SK-N-SH (cell line): ENCODE measurements around the gene DENND1A. TPM values are rescaled to one million over a fixed set of nuclear protein-coding genes. Genes with fewer than 3 reads are reported as not detected.

ENCODE experiments used
- CTCF ChIA-PET: fragments of 300-600, 350-600 bp; formaldehyde crosslinking; extraction: SDS; loops from one replicate; lab custom pipeline; 2021; lab: Yijun Ruan, JAX
- POLR2A ChIA-PET: fragments of 350-600 bp; sonication (Branson Sonifier 250); formaldehyde crosslinking; extraction: SDS; loops from one replicate; lab custom pipeline; 2020; ENCODE audit warnings: antibody characterized with exemption, inconsistent platforms; lab: Yijun Ruan, JAX
- DNase-seq: peaks from one replicate; pipeline ENCODE4 v3.0.0; 2012
- H2AFZ ChIP-seq: fragments of 200-600 bp; sonication (generic); 2 replicates; pipeline ENCODE4 v1.8.1; 2016; ENCODE audit warnings: antibody characterized with exemption, mild to moderate bottlenecking, low read depth
- H3F3A ChIP-seq: fragments of 200-600 bp; sonication (generic); replicated peaks from 2 replicates; pipeline ENCODE3; 2016; ENCODE audit warnings: antibody characterized with exemption, mild to moderate bottlenecking; ENCODE audit not compliant: insufficient read depth
- H3K27ac ChIP-seq, 2 experiments: fragments of 200-500 bp in 1 of 2; fragments of 200-600 bp in 1 of 2; sonication (Bioruptor generic) in 1 of 2; sonication (generic), shearing (Covaris generic) in 1 of 2; 2 replicates each; pipeline versions ENCODE4 v1.5.1 to v1.6.1; 2014 to 2016; ENCODE audit warnings: low read depth in 2 of 2, inconsistent platforms in 1 of 2, low read length in 1 of 2, mild to moderate bottlenecking in 1 of 2, mixed read lengths in 1 of 2
- H3K27me3 ChIP-seq: fragments of 200-600 bp; sonication (generic), shearing (Covaris generic); 2 replicates; pipeline ENCODE4 v1.6.1; 2016; ENCODE audit warnings: mixed run types; ENCODE audit not compliant: insufficient read depth
- H3K36me3 ChIP-seq, 2 experiments: fragments of 200-500 bp in 1 of 2; fragments of 200-600 bp in 1 of 2; sonication (Bioruptor generic) in 1 of 2; sonication (generic) in 1 of 2; replicated peaks in 1 of 2; 2 replicates each; pipeline versions ENCODE3 to v1.5.1; 2014 to 2016; ENCODE audit warnings: low read length in 1 of 2, mild to moderate bottlenecking in 1 of 2; ENCODE audit not compliant: insufficient read depth in 2 of 2, control insufficient read depth in 1 of 2
- H3K4me1 ChIP-seq, 2 experiments: fragments of 200-500 bp in 1 of 2; fragments of 200-600 bp in 1 of 2; sonication (Bioruptor generic) in 1 of 2; sonication (generic), shearing (Covaris generic) in 1 of 2; 2 replicates each; pipeline versions ENCODE4 v1.5.1 to v1.6.1; 2014 to 2016; ENCODE audit warnings: low read depth in 1 of 2, low read length in 1 of 2, mixed run types in 1 of 2; ENCODE audit not compliant: insufficient read depth in 2 of 2, control insufficient read depth in 1 of 2
- H3K4me2 ChIP-seq: fragments of 200-600 bp; sonication (generic), shearing (Covaris generic); 2 replicates; pipeline ENCODE4 v1.6.1; 2017; ENCODE audit warnings: mixed run types
- H3K4me3 ChIP-seq, 2 experiments: fragments of 200-500 bp in 1 of 2; fragments of 200-600 bp in 1 of 2; sonication (Bioruptor generic) in 1 of 2; sonication (generic), shearing (Covaris generic) in 1 of 2; 2 replicates each; pipeline versions ENCODE4 v1.5.1 to v1.8.1; 2014 to 2016; ENCODE audit warnings: low read depth in 2 of 2, inconsistent platforms in 1 of 2, low read length in 1 of 2, mild to moderate bottlenecking in 1 of 2, mixed read lengths in 1 of 2, moderate library complexity in 1 of 2
- H3K79me2 ChIP-seq: fragments of 200-600 bp; sonication (generic); 2 replicates; pipeline ENCODE4 v1.8.1; 2017; ENCODE audit warnings: mild to moderate bottlenecking; ENCODE audit not compliant: insufficient read depth
- H3K9ac ChIP-seq: fragments of 200-600 bp; sonication (generic); 2 replicates; pipeline ENCODE4 v1.6.1; 2017; ENCODE audit warnings: mixed run types
- H3K9me2 ChIP-seq: fragments of 200-600 bp; sonication (generic); 2 replicates; pipeline ENCODE4 v1.6.1; 2017; ENCODE audit warnings: mixed run types
- H3K9me3 ChIP-seq: fragments of 200-600 bp; sonication (generic); 2 replicates; pipeline ENCODE4 v1.6.1; 2017; ENCODE audit warnings: mixed run types, mild to moderate bottlenecking, moderate library complexity
- H4K20me1 ChIP-seq: fragments of 200-600 bp; sonication (generic); 2 replicates; pipeline ENCODE4 v1.6.1; 2017; ENCODE audit warnings: mild to moderate bottlenecking, mixed run types; ENCODE audit not compliant: insufficient read depth
- CTCF ChIP-seq: fragments of 200-600 bp; sonication (generic); IDR thresholded peaks from 2 replicates; pipeline ENCODE4 v1.6.1; 2017; ENCODE audit warnings: antibody characterized with exemption, mild to moderate bottlenecking, moderate library complexity
- ELF1 ChIP-seq: IDR thresholded peaks from 2 replicates; pipeline ENCODE4 v1.4.0; 2012
- EP300 ChIP-seq, 2 experiments: IDR thresholded peaks; 2 replicates each; pipeline versions ENCODE4 v1.4.0 to v1.6.1; 2012; ENCODE audit warnings: borderline replicate concordance in 1 of 2, low read depth in 1 of 2, low read length in 1 of 2
- GABPA ChIP-seq: IDR thresholded peaks from 2 replicates; pipeline ENCODE4 v1.4.0; 2012; ENCODE audit warnings: low read depth, mild to moderate bottlenecking
- MEF2A ChIP-seq: IDR thresholded peaks from 2 replicates; pipeline ENCODE4 v1.4.0; 2012; ENCODE audit warnings: low read depth, borderline replicate concordance
- NFIC ChIP-seq: IDR thresholded peaks from 2 replicates; pipeline ENCODE4 v1.4.0; 2012; ENCODE audit warnings: borderline replicate concordance
- PBX3 ChIP-seq: IDR thresholded peaks from 2 replicates; pipeline ENCODE4; 2012
- POLR2AphosphoS5 ChIP-seq: IDR thresholded peaks from 2 replicates; pipeline ENCODE4 v1.6.1; 2012; ENCODE audit warnings: low read depth, low read length
- RAD21 ChIP-seq: IDR thresholded peaks from 2 replicates; pipeline ENCODE4 v1.6.1; 2012; ENCODE audit warnings: mild to moderate bottlenecking, low read length
- RCOR1 ChIP-seq: fragments of 150-350 bp; IDR thresholded peaks from 2 replicates; pipeline ENCODE4 v1.6.1; 2017; ENCODE audit warnings: antibody characterized with exemption, low read length
- TAF1 ChIP-seq: IDR thresholded peaks from 2 replicates; pipeline ENCODE4 v1.6.1; 2012; ENCODE audit warnings: low read depth, mild to moderate bottlenecking, low read length, moderate library complexity, borderline replicate concordance
- TEAD4 ChIP-seq: IDR thresholded peaks from 2 replicates; pipeline ENCODE4 v1.4.0; 2012; ENCODE audit warnings: mild to moderate bottlenecking, borderline replicate concordance; ENCODE audit not compliant: insufficient read depth
- WGBS: methylation state at CpG from one replicate; pipeline ENCODE4 v1.1.6; 2017; ENCODE audit warnings: low lambda C conversion rate; 5-methylcytosine and 5-hydroxymethylcytosine counted together
- polyA plus RNA-seq, 3 experiments: library from polyadenylated mRNA; depleted of rRNA; stranded (reverse); fragments of >200 nt; gene quantifications; 2 replicates each; pipeline ENCODE4 v1.2.3, GENCODE V29; 2012
- TF ChIP-seq, protein P1 (sequence below): IDR thresholded peaks from 2 replicates; pipeline ENCODE4 v1.4.0; 2012; ENCODE audit warnings: low read depth, borderline replicate concordance
- TF ChIP-seq, protein P2 (sequence below): IDR thresholded peaks from 2 replicates; pipeline ENCODE4 v1.6.1; 2012; ENCODE audit warnings: mild to moderate bottlenecking, low read depth, low read length, moderate library complexity
- TF ChIP-seq, protein P3 (sequence below): IDR thresholded peaks from 2 replicates; pipeline ENCODE4 v1.4.0; 2012; ENCODE audit warnings: low read depth

DENND1A gene
- polyA plus RNA-seq, 1 of the 3 experiments (the other 2 are of a cell fraction): 25.4 TPM

DNA sequence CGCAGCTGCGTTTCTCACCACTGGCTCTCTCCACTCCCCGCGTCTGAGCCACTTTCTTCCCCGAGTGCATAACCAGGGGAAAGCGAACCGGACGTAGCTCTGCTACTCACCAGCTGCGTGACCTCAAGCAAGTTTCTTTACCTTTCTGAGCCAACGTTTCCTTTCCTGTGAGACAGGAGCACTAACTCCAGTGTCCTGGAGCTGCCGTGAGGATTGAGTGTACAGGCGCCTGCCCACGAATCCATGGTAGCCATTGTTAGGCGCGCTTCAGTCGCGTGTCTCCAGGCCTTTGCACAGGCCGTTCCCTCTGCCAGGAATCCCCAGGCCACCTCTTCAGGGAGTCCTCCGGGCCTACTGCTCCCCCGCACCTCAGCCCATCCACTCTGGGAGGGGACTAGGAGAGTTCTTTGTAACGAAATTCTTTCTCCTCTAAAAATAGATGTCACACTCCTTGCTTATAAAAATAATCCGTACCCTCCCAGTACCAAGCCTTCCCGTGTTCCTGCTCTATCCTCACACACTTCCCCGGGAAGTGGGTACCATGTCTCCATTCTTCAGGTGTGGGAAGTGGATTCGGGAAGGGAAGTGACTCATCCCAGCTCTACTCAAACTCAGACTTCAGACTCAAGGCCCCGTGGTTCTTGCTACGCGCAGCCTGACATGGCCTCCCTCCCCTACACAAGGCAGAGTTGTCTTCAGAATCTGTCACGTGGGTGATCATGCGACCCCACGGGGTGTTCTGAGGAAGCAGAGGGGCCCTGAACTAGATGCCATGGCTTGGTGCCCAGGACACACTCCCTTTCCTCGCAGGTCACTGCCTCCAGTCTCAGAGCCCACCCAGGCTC, 590.0 kb downstream of the DENND1A start:
- H3K4me3 ChIP-seq: no peak overlapping the region
- WGBS: 80% methylated on average over 32 of the region's 32 CpGs
- H4K20me1 ChIP-seq: no peaks in the 10 kb centered on the region
- H3K4me1 ChIP-seq: peaks cover 0 to 7% of the 10 kb centered on the region in 2 experiments; a peak in 2 of 4 replicates
- no peaks in the 10 kb centered on the region for H3K27me3 ChIP-seq
- CTCF ChIA-PET: interaction anchor here (1.3 to 7.0 kb wide), 2 partner anchors 10 to 45 kb away, joined by 4 to 38 read pairs; no protein-coding TSS in a partner anchor
- H3F3A ChIP-seq: no peaks in the 10 kb centered on the region
- DNase-seq: no peak
- no peaks in the 10 kb centered on the region for H3K9me3 ChIP-seq
- no peaks in the 10 kb centered on the region for H3K79me2 ChIP-seq
- TF ChIP-seq RCOR1 (no peak), POLR2AphosphoS5 (no peak), GABPA (no peak), ELF1 (no peak), MEF2A (no peak), TAF1 (no peak), TEAD4 (no peak), NFIC (no peak)
- TF ChIP-seq, protein P1, sequence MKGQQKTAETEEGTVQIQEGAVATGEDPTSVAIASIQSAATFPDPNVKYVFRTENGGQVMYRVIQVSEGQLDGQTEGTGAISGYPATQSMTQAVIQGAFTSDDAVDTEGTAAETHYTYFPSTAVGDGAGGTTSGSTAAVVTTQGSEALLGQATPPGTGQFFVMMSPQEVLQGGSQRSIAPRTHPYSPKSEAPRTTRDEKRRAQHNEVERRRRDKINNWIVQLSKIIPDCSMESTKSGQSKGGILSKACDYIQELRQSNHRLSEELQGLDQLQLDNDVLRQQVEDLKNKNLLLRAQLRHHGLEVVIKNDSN: no peak
- H2AFZ ChIP-seq: no peak overlapping the region
- no peak overlapping the region for H3K27ac ChIP-seq
- no peaks in the 10 kb centered on the region for H3K9me2 ChIP-seq
- no peak overlapping the region for H3K9ac ChIP-seq
- POLR2A ChIA-PET: no interaction called here
- H3K36me3 ChIP-seq: no peaks in the 10 kb centered on the region
- H3K4me2 ChIP-seq: no peak overlapping the region

GRCh38 chr9:123338710-123339665, 590.9 kb downstream of the DENND1A start:
- CTCF ChIA-PET: interaction anchor here (7.0 kb wide), 1 partner anchor 11 kb away, joined by 38 read pairs; no protein-coding TSS in a partner anchor
- DNase-seq: no peak
- peaks cover 0 to 7% of the 10 kb centered on the region in 2 experiments; a peak in 2 of 4 replicates for H3K4me1 ChIP-seq
- no peaks in the 10 kb centered on the region for H3K27me3 ChIP-seq
- no peaks in the 10 kb centered on the region for H3F3A ChIP-seq
- H3K79me2 ChIP-seq: no peaks in the 10 kb centered on the region
- WGBS: 85% methylated on average over 31 of the region's 35 CpGs
- H3K4me2 ChIP-seq: no peak overlapping the region
- no peak overlapping the region for H3K9ac ChIP-seq
- H3K9me2 ChIP-seq: no peaks in the 10 kb centered on the region
- H4K20me1 ChIP-seq: no peaks in the 10 kb centered on the region
- no peak overlapping the region for H3K4me3 ChIP-seq
- no peak overlapping the region for H3K27ac ChIP-seq
- H2AFZ ChIP-seq: no peak overlapping the region
- no peaks in the 10 kb centered on the region for H3K9me3 ChIP-seq
- POLR2A ChIA-PET: interaction anchor here (0.6 kb wide), 1 partner anchor 371 kb away, joined by 4 read pairs; no protein-coding TSS in a partner anchor
- H3K36me3 ChIP-seq: no peaks in the 10 kb centered on the region
- no peak for TF ChIP-seq PBX3
- TF ChIP-seq NFIC: no peak
- TF ChIP-seq RCOR1: no peak
- no peak for TF ChIP-seq MEF2A
- no peak for TF ChIP-seq TAF1
- no peak for TF ChIP-seq CTCF
- TF ChIP-seq, protein P2, sequence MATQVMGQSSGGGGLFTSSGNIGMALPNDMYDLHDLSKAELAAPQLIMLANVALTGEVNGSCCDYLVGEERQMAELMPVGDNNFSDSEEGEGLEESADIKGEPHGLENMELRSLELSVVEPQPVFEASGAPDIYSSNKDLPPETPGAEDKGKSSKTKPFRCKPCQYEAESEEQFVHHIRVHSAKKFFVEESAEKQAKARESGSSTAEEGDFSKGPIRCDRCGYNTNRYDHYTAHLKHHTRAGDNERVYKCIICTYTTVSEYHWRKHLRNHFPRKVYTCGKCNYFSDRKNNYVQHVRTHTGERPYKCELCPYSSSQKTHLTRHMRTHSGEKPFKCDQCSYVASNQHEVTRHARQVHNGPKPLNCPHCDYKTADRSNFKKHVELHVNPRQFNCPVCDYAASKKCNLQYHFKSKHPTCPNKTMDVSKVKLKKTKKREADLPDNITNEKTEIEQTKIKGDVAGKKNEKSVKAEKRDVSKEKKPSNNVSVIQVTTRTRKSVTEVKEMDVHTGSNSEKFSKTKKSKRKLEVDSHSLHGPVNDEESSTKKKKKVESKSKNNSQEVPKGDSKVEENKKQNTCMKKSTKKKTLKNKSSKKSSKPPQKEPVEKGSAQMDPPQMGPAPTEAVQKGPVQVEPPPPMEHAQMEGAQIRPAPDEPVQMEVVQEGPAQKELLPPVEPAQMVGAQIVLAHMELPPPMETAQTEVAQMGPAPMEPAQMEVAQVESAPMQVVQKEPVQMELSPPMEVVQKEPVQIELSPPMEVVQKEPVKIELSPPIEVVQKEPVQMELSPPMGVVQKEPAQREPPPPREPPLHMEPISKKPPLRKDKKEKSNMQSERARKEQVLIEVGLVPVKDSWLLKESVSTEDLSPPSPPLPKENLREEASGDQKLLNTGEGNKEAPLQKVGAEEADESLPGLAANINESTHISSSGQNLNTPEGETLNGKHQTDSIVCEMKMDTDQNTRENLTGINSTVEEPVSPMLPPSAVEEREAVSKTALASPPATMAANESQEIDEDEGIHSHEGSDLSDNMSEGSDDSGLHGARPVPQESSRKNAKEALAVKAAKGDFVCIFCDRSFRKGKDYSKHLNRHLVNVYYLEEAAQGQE: no peak
- TF ChIP-seq POLR2AphosphoS5: no peak
- no peak for TF ChIP-seq EP300 (IDR thresholded peaks at IDR 0.05; ENCODE audit: borderline replicate concordance in 1 of 2, low read depth in 1 of 2, low read length in 1 of 2)
- TF ChIP-seq, protein P3, sequence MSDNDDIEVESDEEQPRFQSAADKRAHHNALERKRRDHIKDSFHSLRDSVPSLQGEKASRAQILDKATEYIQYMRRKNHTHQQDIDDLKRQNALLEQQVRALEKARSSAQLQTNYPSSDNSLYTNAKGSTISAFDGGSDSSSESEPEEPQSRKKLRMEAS: no peak
- TF ChIP-seq RAD21: no peak
